A673 (cell line): Measurements from ENCODE around the gene ZNF692.

ENCODE experiments used
- EZH2 ChIP-seq: fragments of 200-600 bp; sonication (generic); IDR thresholded peaks from 2 replicates; pipeline ENCODE4 v1.6.1; 2017; ENCODE audit warnings: borderline replicate concordance, low read depth, mild to moderate bottlenecking, mixed read lengths, antibody characterized with exemption, low read length; ENCODE audit not compliant: poor library complexity, severe bottlenecking
- TF ChIP-seq, protein P1 (sequence below): fragments of 300-800, 200-600 bp; sonication (generic); conservative IDR thresholded peaks from 2 replicates; pipeline ENCODE4 v1.5.1; 2017; ENCODE audit warnings: low read depth, mild to moderate bottlenecking, antibody characterized with exemption, low read length, moderate library complexity, mixed read lengths

DNA sequence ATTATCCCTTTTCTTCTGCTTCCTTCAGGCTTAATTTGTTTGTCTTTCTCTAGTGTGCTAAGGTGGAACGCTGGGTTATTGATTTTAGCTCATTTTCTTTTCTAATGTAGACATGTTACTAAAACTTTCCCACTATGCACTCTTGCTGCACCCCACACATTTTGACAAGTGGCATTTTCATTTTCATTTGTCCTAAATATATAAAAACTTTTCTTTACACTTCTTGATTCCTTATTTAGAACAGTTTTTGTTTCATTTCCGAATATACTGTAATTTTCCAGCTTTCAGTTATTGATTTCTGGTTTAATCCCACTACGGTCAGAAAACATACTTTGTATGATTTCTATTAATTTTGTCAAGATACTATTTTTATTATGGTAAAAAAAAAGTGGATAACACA lies 58.4 kb downstream of the ZNF692 start:
- TF ChIP-seq, protein P1, sequence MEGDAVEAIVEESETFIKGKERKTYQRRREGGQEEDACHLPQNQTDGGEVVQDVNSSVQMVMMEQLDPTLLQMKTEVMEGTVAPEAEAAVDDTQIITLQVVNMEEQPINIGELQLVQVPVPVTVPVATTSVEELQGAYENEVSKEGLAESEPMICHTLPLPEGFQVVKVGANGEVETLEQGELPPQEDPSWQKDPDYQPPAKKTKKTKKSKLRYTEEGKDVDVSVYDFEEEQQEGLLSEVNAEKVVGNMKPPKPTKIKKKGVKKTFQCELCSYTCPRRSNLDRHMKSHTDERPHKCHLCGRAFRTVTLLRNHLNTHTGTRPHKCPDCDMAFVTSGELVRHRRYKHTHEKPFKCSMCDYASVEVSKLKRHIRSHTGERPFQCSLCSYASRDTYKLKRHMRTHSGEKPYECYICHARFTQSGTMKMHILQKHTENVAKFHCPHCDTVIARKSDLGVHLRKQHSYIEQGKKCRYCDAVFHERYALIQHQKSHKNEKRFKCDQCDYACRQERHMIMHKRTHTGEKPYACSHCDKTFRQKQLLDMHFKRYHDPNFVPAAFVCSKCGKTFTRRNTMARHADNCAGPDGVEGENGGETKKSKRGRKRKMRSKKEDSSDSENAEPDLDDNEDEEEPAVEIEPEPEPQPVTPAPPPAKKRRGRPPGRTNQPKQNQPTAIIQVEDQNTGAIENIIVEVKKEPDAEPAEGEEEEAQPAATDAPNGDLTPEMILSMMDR: no peak
- TF ChIP-seq EZH2: no peak
